ENCODE results near the gene MISP.

- TF ChIP-seq CTCF (conservative IDR thresholded peaks at IDR 0.05; ENCODE audit: low read depth, low read length) (no peak), SMC3 (IDR thresholded peaks at IDR 0.05; ENCODE audit: low read depth, low read length) (no peak), CEBPB (IDR thresholded peaks at IDR 0.05; ENCODE audit: low read depth, low read length) (no peak), MAFK (IDR thresholded peaks at IDR 0.05; ENCODE audit: low read depth, low read length) (no peak), POLR2A (IDR thresholded peaks at IDR 0.05; ENCODE audit: low read depth, low read length) (no peak), RAD21 (IDR thresholded peaks at IDR 0.05; ENCODE audit: low read length) (no peak), RFX5 (IDR thresholded peaks at IDR 0.05; ENCODE audit: low read depth, low read length) (no peak), CHD1 (IDR thresholded peaks at IDR 0.05; ENCODE audit: low read depth, low read length) (no peak), BHLHE40 (IDR thresholded peaks at IDR 0.05; ENCODE audit: low read depth, low read length) (no peak), MXI1 (IDR thresholded peaks at IDR 0.05; ENCODE audit: borderline replicate concordance, low read depth, low read length) (no peak), RCOR1 (IDR thresholded peaks at IDR 0.05; ENCODE audit: insufficient replicate concordance, low read length) (no peak), MAZ (IDR thresholded peaks at IDR 0.05; ENCODE audit: borderline replicate concordance, low read depth, low read length) (no peak)
- TF ChIP-seq, protein P1, sequence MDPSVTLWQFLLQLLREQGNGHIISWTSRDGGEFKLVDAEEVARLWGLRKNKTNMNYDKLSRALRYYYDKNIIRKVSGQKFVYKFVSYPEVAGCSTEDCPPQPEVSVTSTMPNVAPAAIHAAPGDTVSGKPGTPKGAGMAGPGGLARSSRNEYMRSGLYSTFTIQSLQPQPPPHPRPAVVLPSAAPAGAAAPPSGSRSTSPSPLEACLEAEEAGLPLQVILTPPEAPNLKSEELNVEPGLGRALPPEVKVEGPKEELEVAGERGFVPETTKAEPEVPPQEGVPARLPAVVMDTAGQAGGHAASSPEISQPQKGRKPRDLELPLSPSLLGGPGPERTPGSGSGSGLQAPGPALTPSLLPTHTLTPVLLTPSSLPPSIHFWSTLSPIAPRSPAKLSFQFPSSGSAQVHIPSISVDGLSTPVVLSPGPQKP (IDR thresholded peaks at IDR 0.05; ENCODE audit: borderline replicate concordance, low read depth, low read length) = no peak
These were observed 28.3 kb upstream of the MISP start for GRCh38 chr19:722553-723101.
